Head of caudate nucleus (tissue), 42 donors: ENCODE measurements around the gene NIPAL3.
"Not testable (repeated sequence)": the region's sequence is repeated elsewhere in the genome, so short reads cannot be mapped to it uniquely, and the experiment has no call there.

Experiments used
- DNase-seq, 42 donors: peaks; one replicate each; pipeline versions ENCODE4 v3.0.0 to v3.0.0-alpha.2; 2020 to 2021; ENCODE audit warnings: mixed read lengths in 7 of 42
- intact Hi-C: fragments of 100-400 bp; cut with DNase I; formaldehyde crosslinking; loops from one replicate; pipeline ENCODE4 v1.15.0; 2022

NIPAL3 gene

DNA sequence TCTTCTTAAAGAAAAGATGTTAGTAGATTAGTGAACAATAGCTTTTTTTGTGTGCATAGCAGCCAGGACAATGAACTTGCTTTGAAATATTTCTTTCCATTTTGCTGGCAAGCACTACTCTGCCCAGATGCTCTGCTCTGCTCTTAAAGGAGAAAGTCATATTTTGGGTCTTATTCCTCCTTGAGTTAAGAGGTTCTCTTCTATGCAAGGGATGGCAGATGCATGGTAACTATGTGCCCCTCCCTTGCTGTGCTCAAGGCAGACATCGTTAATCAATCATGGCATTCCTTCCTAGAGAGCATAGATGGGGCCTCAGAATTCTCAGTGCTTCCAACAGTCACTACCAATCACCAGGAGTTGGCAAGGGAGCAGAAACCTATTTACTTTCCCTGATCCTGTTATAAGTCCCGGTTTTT is 27.6 kb downstream of the NIPAL3 start:
- intact Hi-C loops: no loop called here
- DNase-seq: peak in 8 of 42 donors; percentile 10 to 58 (median 25)

DNA sequence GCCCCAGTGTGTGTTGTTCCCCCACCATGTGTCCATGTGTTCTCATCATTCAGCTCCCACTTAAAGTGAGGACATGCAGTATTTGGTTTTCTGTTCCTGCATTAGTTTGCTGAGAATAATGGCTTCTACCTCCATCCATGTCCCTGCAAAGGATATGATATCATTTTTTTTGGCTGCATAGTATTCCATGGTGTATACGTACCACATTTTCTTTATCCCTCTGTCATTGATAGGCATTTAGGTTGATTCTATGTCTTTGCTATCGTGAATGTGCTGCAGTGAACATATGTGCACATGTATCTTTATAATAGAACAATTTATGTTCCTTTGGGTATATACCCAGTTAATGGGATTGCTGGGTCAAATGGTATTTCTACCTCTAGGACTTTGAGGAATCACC is 30.8 kb downstream of the NIPAL3 start:
- intact Hi-C loops, DNase-seq: not testable (repeated sequence)

DNA sequence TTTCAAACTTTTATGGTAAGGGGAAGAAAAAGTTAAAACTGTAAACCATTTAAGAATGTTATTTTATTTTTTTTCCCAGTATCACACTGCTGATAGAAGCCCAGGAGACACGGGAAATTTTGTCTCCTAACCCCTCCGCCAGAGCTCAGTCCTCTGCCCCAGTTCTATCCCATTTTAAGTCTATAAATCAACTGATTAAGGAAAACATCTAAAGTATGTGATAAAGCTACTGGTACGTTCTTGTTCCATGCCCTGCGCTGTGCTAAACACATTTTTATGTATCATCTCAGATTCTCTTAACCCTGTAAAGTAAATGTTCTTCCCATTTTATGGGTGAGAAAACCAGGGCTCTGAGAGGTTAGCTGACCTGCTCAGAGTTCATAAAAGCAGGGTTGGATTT is 34.7 kb downstream of the NIPAL3 start:
- no peak for DNase-seq
- intact Hi-C loops: no loop called here

DNA sequence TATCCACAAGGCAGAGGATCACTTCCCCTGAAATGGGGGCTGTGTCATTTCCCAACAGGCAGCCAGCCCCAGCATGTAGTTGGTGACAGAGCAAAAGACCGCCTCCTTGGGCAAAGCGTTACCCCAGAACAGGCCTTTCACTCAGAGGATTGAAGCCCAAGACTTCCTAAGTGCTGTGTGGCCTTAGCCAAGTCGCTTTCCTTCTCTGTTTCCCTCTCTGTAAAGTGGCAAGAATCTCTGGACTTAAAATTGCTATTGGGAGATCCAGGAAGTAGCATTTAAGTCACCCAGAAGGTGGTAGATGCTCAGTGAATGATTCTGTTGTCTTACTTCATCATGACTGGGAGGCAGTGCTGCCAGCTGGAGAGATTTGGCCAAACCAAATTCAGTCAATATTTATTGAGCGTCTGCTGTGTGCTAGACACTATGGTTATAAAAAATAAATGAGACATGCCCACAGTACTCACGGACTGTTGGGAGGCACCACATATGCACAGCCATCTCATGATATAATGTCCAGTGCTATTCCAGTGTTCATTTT is 35.3 kb downstream of the NIPAL3 start:
- no peak for DNase-seq
- intact Hi-C loops: no loop called here

DNA sequence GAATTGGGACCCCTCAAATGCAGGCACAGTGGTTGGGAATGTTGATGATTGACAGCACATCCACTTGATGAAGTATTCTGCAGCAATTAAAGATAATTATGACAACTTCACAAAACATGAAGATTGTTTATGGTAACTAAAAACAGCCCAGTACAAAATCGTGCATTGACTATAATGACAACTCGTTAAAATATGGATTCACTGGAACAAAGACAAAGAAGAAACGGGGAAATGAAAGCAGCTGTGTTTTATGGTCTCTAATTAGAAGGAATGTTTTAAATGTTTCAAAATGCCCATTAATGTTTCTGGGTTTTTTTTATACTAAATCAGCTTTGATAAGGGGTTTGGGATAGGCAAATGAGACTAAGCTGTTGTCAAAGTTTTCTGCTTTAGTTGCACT is 36.1 kb downstream of the NIPAL3 start:
- intact Hi-C loops: no loop called here
- no peak for DNase-seq

DNA sequence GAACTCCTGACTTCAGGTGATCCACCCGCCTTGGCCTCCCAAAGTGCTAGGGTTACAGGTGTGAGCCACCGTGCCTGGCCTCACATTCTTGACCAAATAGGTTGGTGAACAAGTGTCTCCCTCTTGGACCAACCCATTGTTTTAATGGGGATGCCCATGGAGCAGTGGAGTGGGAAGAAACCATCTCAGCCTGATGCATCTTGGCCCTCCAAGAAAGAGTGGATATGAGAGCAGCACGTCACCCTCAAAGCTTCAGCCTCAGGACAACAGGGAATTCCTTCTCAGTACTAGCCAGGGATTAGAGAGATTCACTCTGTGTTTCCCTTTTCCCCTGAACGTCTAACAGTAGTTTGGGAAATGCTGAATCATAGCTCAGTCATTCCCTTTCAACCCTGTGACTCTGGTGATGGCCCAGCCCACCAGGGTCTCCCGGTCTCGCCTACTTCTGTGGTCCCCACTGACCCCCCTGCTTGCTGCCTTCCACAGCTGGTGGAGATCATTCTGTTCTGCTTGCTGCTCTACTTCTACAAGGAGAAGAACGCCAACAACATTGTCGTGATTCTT is 37.4 kb downstream of the NIPAL3 start:
- intact Hi-C loops: no loop called here
- no peak for DNase-seq

DNA sequence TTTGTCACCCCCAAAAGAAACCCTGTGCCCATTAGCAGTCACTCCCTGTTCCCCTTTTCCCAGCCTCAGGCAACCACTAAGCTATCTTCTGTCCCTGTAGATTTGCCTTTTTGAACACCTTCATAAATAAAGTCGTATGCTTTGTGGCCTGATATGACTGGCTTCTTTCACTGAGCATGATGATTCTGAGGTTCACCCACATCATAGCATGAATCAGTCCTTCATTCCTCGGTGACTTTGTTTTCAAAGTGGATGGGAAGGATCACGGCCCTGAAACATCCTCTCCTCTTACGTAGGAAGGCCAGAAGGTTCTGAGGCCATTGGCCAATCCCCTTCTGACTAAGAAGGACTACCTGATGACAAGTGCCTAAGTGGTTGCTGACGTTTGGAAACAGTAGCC is 39.1 kb downstream of the NIPAL3 start:
- DNase-seq: no peak
- intact Hi-C loops: no loop called here

DNA sequence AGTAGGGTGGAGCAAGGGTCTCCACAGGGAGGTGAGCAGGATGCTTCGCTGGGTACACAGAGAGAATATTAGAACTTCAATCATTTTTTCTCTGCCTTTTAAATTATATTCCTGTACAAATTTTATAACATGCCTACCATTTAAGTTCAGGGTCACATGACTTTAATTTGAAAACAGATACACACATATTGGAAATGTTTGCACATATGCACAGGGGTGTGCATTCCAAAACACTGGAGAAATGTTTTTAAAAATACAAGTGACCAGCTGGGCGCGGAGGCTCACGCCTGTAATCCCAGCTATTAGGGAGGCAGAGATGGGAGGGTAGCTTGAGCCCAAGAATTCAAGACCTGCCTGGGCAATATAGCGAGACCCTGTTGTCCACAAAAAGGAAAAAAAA is 39.7 kb downstream of the NIPAL3 start:
- DNase-seq: no peak
- intact Hi-C loops: no loop called here

DNA sequence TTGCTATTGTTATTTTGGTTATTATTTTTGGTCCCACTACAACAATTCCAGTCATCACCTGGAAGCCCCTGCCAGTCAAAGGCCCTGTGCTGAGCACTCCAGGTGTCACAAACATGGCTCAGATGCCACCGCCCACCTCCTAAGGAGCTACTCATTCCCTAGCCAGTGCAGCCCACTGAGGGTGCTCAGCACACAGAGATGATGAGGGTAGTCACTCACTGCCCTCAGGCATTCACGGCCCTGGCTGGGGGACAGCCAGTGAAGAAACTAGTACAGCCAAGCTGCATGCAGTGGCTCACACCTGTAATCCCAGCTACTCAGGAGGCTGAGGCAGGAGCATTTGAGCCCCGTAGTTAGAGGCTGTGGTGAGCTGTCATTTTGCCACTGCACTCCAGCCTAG is 42.3 kb downstream of the NIPAL3 start:
- DNase-seq: no peak
- intact Hi-C loops: no loop called here

DNA sequence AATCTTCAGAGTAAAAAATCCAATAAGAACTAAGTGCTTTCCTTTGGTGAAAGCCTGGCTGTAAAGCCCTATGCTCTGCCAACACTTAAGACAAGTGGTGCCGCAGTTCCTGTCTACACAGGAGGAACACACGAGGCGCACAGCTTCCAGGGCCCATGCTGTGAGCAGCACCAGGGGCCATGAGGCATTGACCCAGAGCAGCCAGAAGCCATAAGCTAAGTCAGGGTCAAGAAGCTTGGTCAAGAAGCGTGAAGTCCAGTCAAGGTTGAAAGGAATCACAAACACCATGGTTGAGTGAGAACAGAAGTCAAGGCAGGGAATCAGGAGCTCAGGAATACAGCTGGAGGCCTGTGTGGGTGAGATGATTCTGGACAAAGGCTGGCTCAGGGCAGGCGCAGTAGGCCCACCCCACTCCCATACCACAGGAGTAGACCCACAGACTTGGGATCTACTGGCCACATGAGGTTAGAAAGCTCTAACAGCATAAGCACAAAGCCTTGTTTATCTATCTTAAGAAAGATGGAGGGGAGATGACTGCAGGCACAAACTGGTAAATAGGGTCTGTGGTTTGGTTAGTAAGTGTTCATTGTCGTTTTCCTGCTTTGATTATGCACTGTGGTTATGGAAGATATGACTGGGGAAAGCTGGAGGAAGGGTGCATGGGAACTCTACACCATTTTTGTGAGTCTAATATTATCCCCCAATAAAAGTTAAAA is 44.1 kb downstream of the NIPAL3 start:
- intact Hi-C loops: no loop called here
- DNase-seq: no peak

DNA sequence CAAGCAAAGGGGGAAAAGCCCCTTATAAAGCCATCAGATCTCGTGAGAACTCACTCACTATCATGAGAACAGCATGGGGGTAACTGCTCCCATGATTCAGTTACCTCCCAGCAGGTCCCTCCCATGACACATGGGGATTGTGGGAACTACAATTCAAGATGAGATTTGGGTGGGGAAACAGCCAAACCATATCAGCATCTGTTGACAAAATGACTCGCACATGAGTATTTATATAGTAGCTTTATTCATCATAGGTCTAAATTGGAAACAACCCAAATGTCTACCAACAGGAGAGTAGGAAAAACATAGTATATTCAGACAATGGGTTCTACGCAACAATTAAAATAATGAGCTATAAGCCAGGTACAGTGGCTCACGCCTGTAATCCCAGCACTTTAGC is 46.5 kb downstream of the NIPAL3 start:
- DNase-seq, intact Hi-C loops: not testable (repeated sequence)

DNA sequence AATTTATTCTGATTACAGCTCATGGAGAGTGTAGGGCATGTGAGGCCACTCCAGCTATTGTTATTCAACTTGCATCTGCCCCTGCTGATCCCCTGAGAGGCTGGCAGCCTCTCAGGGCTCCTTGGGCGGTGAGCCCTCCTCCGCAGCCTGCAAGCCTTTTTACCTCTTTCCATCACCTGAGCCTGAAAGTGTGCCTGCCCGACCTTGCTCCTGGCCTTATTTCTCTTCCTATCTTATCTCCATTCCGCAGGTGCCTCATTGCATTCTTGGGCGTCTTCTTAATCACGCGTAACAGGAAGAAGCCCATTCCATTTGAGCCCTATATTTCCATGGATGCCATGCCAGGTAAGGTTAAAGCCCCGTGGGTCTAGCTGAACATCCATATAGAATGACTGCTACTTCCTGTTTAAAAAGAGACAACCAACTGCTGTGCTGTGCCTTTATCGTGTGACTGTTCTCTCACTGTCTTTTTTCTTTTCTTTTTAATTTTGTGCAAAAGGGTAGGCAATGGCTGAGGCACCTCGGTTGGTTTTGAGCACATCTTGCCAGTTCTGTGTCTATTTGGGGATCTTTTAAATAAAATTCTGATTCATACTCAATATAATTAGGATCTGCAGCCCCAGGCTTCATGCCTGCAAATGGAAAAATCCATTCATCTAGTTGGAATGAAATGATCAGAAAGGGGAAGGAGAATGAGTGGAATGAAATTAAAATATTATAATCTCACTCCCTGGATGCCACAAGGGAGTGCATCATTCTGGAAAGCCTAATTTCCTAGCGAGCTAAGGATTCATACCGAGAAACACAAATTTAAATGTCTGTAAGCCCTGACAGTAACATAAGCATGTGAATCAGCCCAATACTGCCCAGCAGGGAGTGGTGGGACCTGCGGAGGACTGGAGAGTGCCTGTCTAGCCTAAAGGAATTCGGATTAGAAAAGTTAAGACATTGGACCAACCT is 48.5 kb downstream of the NIPAL3 start:
- peak in 14 of 42 donors; percentile 8 to 57 (median 22) for DNase-seq
- intact Hi-C loops: no loop called here

DNA sequence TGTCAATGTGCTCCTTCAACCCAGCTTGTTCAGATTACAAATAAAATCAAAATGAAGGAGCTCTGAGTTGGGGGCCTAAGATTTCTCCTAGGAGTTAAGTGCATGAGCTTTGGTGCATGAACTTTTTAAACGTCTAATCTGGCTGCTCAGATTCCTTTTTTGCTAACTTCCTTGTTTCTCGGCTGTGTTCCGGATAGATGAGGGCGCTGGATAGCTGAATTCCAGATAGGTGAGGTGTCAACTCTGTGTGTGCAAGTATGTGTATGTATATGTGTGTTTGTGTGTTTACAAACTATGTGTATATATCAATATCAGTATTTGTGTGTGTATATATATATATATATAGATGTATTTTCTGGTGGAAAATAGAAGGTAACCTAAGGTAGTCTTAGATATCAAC is 49.5 kb downstream of the NIPAL3 start:
- intact Hi-C loops: no loop called here
- DNase-seq: no peak

DNA sequence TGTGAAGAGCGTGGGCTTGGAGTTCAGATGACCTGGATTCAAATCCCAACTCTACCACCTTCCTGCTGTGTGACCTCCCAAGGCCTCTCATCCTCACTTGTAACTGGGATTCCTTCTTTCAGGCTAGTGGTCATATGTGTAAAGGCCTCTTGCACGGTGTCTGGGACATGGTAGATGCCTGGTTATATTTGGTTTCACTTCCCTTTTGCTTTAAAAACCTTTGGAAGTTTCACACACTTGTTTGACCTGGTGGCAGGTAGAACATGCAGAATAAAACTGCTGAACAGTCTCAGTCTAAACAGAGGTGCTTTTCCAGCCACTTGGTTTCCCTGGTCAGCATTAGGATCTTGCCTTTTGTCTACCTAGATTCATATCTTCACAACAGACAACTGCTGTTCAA is 50.0 kb downstream of the NIPAL3 start:
- DNase-seq: no peak
- intact Hi-C loops: no loop called here

DNA sequence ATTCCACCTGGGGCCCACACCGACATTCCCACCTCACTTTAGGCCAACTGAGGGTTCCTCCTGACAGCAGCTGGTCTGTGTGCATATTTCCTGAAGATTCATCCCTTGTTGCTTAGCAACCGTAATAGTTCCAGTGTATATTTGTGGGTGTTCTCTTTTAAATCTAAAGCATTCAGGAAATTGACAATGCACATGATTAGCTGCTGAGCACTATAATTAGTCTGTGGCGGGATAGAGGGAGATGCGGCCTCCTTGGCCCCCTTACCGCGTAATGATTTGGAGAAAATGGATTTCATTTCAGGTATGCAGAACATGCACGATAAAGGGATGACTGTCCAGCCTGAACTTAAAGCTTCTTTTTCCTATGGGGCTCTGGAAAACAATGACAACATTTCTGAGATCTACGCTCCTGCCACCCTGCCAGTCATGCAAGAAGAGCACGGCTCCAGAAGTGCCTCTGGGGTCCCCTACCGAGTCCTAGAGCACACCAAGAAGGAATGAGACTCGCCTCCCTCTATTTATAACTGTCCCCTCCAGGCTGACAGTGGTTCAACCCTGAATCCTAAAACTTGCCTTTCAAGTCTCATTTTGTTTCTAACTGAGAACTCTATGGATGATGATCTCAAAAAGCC is 53.2 kb downstream of the NIPAL3 start:
- DNase-seq: peak in 4 of 42 donors; percentile 8 to 39 (median 12)
- intact Hi-C loops: no loop called here

DNA sequence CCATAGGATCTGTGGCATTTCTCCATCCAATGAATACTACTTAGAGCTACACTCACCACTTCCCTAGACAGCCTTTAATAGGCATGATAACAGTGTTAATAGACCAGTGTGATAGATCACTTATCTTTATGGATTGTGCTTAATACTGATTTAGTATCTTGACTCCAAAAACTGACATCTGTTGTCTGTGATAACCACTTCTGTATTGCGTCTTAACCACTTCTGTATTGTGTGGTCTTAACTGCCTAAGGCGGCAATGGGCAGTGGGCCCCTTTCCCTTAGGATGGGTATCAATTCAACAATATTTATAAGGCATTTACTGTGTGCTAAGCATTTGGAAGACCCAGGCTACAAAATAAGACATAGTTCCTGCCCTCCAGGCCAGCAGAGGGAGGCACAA is 55.0 kb downstream of the NIPAL3 start:
- no peak for DNase-seq

DNA sequence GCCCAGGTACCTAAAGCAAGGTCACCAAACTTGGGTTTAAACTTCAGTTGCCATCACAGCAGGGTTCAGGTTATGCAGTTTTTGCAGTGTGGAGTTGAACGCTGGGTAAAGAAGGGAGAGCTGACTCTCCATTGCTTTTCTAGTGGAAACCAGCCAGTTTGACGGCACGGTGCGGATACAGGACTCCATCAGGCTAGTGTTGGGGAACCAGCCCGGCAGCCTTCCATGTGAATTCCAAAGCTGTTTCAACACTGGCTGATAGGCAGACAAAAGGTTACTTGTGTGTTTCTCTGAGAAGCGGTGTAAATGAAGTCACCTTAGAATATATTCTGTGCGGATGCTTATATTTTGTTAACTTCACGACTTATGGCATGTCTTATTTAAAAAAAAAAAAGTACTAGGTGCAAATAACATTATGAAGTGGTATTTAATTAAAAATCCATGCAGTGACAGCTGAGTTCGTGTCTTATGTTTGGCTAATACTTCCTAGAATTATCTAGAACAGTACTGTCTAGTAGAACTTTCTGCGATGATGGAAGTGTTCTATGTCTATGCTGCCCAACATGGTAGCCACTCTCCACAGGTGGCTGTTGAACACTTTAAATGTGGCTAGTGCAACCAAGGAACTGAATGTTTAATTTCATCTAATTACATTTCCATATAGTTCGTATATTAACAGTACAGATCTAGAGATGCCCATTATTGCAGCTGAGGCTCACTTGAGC is 57.1 kb downstream of the NIPAL3 start:
- intact Hi-C loops: no loop called here
- peak in 1 of 42 donors; percentile 3 for DNase-seq

More for the DNA sequence above, 55.0 kb downstream of the NIPAL3 start:
- intact Hi-C loops: no loop called here

DNA sequence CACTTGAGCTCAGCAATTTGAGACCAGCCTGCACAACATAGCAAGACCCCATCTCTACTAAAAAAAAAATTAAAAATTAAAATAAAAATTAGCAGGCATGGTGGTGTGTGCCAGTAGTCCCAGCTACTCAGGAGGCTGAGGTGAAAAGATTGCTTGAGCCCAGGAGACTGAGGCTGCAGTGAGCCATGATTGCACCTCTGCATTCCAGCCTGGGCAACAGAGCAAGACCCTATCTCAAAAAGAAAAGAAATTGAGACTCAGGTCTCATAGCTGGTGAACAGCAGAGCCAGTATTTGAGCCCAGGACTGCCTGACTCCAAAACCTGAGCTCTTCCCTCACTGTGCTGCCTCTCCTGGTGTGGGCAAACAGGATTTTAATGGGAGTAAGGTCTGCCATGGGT is 58.6 kb downstream of the NIPAL3 start:
- intact Hi-C loops: no loop called here
- no peak for DNase-seq

DNA sequence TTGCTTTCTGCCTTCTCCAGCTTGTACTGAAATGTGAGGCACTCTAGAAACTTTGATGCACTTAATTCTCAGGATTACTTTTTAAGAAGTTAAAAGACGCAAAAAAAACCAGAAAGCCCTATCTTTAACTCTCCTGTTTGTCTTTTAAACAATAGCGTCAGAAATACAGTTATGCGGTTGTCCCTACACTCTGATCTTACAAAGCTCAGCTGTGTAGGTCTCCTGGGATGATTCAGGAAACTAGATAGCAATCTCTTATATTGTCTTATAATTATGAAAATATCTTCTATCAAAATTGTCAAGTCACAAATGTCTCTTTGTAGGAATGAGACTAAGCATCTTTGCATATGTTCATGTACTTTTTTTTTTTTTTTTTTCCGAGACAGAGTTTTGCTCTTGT is 60.1 kb downstream of the NIPAL3 start:
- intact Hi-C loops: no loop called here
- no peak for DNase-seq
